ENCODE data around the gene ACOT7. TPM values are rescaled to one million over a fixed set of nuclear protein-coding genes. Genes with fewer than 3 reads are reported as not detected.

Gene ACOT7
- total RNA-seq, 3 donors from 2014 or later, result 9.4 to 12.8 (median 11.5) TPM

DNA sequence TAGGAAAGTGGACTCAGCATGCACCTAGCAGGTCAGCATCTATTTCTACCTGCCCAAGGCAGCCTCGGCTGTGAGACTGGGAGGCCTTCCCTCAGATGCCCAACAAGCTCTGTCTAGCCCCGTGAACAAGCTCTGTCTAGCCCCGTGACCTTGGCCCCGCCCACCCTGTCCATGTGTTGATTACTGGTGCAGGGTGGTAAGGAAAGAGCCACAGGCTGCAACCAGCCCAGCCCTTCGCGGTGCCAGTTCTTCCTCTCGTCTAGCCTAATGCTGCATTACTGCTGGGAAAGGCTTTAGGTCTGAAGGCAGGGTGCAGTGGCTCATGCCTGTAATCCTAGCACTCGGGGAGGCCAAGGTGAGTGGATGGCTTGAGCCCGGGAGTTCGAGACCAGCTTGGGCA is 134.9 kb downstream of the ACOT7 start:
- Histone ChIP-seq H3K27ac (no peak overlapping the region), H3K36me3 (no peaks in the 10 kb centered on the region), H3K4me3 (no peak overlapping the region), H3K9me3 (no peaks in the 10 kb centered on the region), H3K4me1 (peaks cover 0 to 5% of the 10 kb centered on the region in 2 donors), H3K27me3 (no peaks in the 10 kb centered on the region)
- intact Hi-C loops (cut with DNase I; ENCODE audit: low total_unique reads), result no loop called here
- DNase-seq (ENCODE audit: low spot score in 2 of 2), result no peak
- TF ChIP-seq POLR2A (IDR thresholded peaks at IDR 0.05), result no peak
- no peak for TF ChIP-seq POLR2AphosphoS5 (IDR thresholded peaks at IDR 0.05)
- TF ChIP-seq, protein P1, sequence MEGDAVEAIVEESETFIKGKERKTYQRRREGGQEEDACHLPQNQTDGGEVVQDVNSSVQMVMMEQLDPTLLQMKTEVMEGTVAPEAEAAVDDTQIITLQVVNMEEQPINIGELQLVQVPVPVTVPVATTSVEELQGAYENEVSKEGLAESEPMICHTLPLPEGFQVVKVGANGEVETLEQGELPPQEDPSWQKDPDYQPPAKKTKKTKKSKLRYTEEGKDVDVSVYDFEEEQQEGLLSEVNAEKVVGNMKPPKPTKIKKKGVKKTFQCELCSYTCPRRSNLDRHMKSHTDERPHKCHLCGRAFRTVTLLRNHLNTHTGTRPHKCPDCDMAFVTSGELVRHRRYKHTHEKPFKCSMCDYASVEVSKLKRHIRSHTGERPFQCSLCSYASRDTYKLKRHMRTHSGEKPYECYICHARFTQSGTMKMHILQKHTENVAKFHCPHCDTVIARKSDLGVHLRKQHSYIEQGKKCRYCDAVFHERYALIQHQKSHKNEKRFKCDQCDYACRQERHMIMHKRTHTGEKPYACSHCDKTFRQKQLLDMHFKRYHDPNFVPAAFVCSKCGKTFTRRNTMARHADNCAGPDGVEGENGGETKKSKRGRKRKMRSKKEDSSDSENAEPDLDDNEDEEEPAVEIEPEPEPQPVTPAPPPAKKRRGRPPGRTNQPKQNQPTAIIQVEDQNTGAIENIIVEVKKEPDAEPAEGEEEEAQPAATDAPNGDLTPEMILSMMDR (IDR thresholded peaks at IDR 0.05), result no peak

DNA sequence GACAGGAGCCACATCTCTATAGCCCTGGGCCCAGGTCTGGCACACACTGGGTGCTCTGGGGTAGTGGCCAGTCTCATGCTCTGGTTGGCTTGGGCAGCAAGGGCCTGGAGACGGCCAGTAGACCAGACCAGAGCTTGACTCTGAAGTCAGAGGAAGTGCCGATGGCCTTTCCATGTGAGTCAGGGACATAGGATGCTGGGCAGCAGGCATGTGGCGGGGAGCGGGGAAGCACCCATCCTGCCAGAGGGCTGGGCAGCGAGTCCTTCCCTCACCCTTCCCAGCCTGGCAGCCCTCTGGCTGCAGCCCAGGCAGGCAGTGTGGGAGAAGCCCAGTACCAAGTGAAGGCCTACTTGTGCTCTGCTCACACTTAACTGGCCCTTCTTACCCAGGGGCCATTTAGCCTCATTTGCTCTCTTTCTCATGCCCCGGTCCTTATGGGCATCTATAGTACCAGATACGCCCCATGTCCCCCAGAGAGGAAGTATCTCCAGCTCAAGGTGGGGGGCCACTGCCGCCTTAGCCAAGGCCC is 136.0 kb downstream of the ACOT7 start:
- DNase-seq (ENCODE audit: low spot score in 2 of 2), result no peak
- no peak overlapping the region for H3K27ac ChIP-seq
- H3K27me3 ChIP-seq, result no peaks in the 10 kb centered on the region

DNA sequence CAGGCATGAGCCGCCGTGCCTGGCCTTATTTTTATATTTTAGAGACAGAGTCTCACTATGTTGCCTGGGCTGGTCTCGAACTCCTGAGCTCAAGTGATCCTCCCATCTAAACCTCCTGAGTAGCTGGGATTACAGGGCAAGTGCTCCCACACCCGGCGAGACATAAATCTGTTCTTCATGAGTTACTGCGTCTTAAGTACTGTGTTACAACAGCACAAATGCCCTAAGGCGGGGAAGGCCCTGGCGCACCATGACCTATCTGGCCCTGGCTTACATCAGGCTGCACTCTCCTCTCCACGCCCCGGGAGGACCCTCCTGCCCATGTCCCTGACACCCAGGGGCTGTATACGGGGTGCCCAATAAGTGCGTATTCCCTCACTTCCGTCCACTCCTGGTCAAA is 136.9 kb downstream of the ACOT7 start:
- peaks cover 0 to 4% of the 10 kb centered on the region in 2 donors for H3K27me3 ChIP-seq

More for the DNA sequence above, 136.0 kb downstream of the ACOT7 start:
- TF ChIP-seq, protein P1 (IDR thresholded peaks at IDR 0.05), result no peak
- TF ChIP-seq POLR2A (IDR thresholded peaks at IDR 0.05) (no peak), POLR2AphosphoS5 (IDR thresholded peaks at IDR 0.05) (no peak)
- no peaks in the 10 kb centered on the region for H3K9me3 ChIP-seq
- intact Hi-C loops (cut with DNase I; ENCODE audit: low total_unique reads), result no loop called here
- no peak overlapping the region for H3K4me3 ChIP-seq
- H3K36me3 ChIP-seq, result no peaks in the 10 kb centered on the region
- peaks cover 0 to 5% of the 10 kb centered on the region in 2 donors for H3K4me1 ChIP-seq

DNA sequence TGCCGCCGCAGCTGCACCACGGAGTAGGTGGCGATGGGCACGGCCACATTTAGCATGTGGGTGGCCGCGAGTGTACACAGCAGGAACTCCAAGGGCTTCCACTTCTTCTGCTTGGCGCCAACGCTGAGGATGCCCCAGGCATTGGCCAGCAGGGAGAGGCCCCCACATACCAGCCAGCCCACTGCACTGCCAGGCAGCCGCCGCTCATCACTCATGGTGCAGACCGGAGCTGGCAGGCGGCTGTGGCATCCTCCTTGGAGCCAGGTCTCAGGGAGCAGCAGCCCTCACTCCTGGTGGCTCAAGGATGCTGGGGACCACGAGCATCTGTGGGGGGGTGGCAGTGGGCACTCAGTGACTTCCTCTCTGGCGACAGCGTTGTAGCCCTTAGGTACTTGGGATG is 138.9 kb downstream of the ACOT7 start:
- peaks cover 0 to 24% of the 10 kb centered on the region in 2 donors for H3K27me3 ChIP-seq
- no peaks in the 10 kb centered on the region for H3K9me3 ChIP-seq
- no peak for DNase-seq (ENCODE audit: low spot score in 2 of 2)
- TF ChIP-seq, protein P1 (IDR thresholded peaks at IDR 0.05), result no peak
- TF ChIP-seq POLR2AphosphoS5 (IDR thresholded peaks at IDR 0.05) (no peak), POLR2A (IDR thresholded peaks at IDR 0.05) (no peak)
- intact Hi-C loops (cut with DNase I; ENCODE audit: low total_unique reads), result no loop called here
- no peaks in the 10 kb centered on the region for H3K4me1 ChIP-seq
- no peaks in the 10 kb centered on the region for H3K36me3 ChIP-seq
- H3K4me3 ChIP-seq, result no peak overlapping the region
- no peak overlapping the region for H3K27ac ChIP-seq

More for the DNA sequence above, 136.9 kb downstream of the ACOT7 start:
- TF ChIP-seq, protein P1 (IDR thresholded peaks at IDR 0.05), result no peak
- TF ChIP-seq POLR2AphosphoS5 (IDR thresholded peaks at IDR 0.05) (no peak), POLR2A (IDR thresholded peaks at IDR 0.05) (no peak)
- intact Hi-C loops (cut with DNase I; ENCODE audit: low total_unique reads), result no loop called here
- Histone ChIP-seq H3K27ac (no peak overlapping the region), H3K4me3 (no peak overlapping the region), H3K4me1 (peaks cover 0 to 5% of the 10 kb centered on the region in 2 donors), H3K9me3 (no peaks in the 10 kb centered on the region), H3K36me3 (no peaks in the 10 kb centered on the region)
- DNase-seq (ENCODE audit: low spot score in 2 of 2), result no peak

DNA sequence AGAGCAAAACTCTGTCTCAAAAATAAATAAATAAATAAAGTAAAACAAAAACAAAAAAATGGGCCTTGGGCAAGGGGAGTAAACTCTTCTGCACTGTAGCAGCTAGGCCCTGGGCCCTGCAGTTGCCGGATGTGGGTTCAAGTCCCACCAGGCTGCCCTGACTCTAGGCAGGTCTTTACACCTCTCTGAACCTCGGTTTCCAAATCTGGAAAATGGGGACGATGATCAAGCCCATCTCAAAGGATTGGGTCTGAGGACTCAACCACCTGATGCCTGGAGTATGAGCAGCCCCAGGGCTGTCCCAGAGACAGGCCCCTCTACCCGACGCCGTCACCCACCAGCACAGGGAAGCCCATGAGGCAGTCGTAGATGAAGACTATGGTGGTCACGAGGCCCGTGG is 140.2 kb downstream of the ACOT7 start:
- Histone ChIP-seq H3K27ac (no peak overlapping the region), H3K4me3 (no peak overlapping the region), H3K27me3 (peaks cover 6 to 32% of the 10 kb centered on the region in 2 donors), H3K4me1 (no peaks in the 10 kb centered on the region), H3K36me3 (no peaks in the 10 kb centered on the region), H3K9me3 (no peaks in the 10 kb centered on the region)
- intact Hi-C loops (cut with DNase I; ENCODE audit: low total_unique reads), result no loop called here
- no peak for DNase-seq (ENCODE audit: low spot score in 2 of 2)
- no peak for TF ChIP-seq POLR2AphosphoS5 (IDR thresholded peaks at IDR 0.05)
- no peak for TF ChIP-seq POLR2A (IDR thresholded peaks at IDR 0.05)
- TF ChIP-seq, protein P1 (IDR thresholded peaks at IDR 0.05), result no peak

Measured in breast epithelium (tissue), 4 donors.